K562 (cell line): ENCODE measurements around the gene NRG3. TPM values are rescaled to one million over a fixed set of nuclear protein-coding genes. Genes with fewer than 3 reads are reported as not detected.

Experiments
- ATAC-seq: fragments of 200-7000 bp; cut with Tn5 transposase; 3 replicates; pipeline ENCODE4 v1.9.1; 2020; ENCODE audit warnings: moderate library complexity
- BruUV-seq: library from RNA; stranded (reverse); fragments of 400-500 nt; replicated peaks from 2 replicates; lab custom pipeline; 2021; lab: Mats Ljungman, UMichigan
- CTCF ChIA-PET: fragments of 300-600 bp; formaldehyde crosslinking; extraction: SDS; loops from one replicate; lab custom pipeline; 2021; ENCODE audit warnings: low intra/inter-chr PET ratio; lab: Yijun Ruan, JAX
- POLR2A ChIA-PET: fragments of 300-600, 350-650 bp; sonication (Branson Sonifier 250); formaldehyde crosslinking; extraction: SDS; loops from one replicate; lab custom pipeline; 2021; ENCODE audit warnings: antibody characterized with exemption, inconsistent platforms; lab: Yijun Ruan, JAX
- DNase-seq, 4 experiments: peaks; one replicate each; pipeline versions ENCODE4 v3.0.0 to v3.0.0-alpha.2; 2011 to 2018; ENCODE audit warnings: low spot score in 3 of 4, mixed read lengths in 3 of 4; ENCODE audit errors: extremely low read depth in 1 of 4
- FAIRE-seq: peaks from 2 replicates; lab custom pipeline; 2011; peaks lifted over from hg19 to GRCh38; lab: Jason Lieb, UNC
- H2AFZ ChIP-seq: 2 replicates; pipeline ENCODE4 v1.6.0; 2011; ENCODE audit warnings: low read depth, low read length, control low read depth, inconsistent platforms
- H3K27ac ChIP-seq: fragments of 200-600 bp; 3 replicates; pipeline ENCODE4 v1.8.0; 2011; ENCODE audit warnings: low read depth, mild to moderate bottlenecking, control low read depth, inconsistent platforms, low read length, moderate library complexity, mixed read lengths; ENCODE audit errors: extremely low read depth
- H3K27me3 ChIP-seq, 2 experiments: fragments of 300-600 bp in 1 of 2; 2 replicates in 1 of 2; 3 replicates in 1 of 2; pipeline versions ENCODE4 v1.6.0 to v1.8.0; 2011; ENCODE audit warnings: inconsistent platforms in 2 of 2, low read length in 2 of 2, mild to moderate bottlenecking in 1 of 2, mixed read lengths in 1 of 2, moderate library complexity in 1 of 2; ENCODE audit not compliant: control insufficient read depth in 2 of 2, insufficient read depth in 2 of 2
- H3K36me3 ChIP-seq: fragments of 300-600 bp; 3 replicates; pipeline ENCODE4 v1.8.0; 2011; ENCODE audit warnings: mild to moderate bottlenecking, low read length, inconsistent platforms; ENCODE audit not compliant: control insufficient read depth, insufficient read depth
- H3K4me1 ChIP-seq, 2 experiments: fragments of 200-600 bp in 1 of 2; replicated peaks in 1 of 2; 2 replicates in 1 of 2; 3 replicates in 1 of 2; pipeline versions ENCODE4 v1.5.1 to v1.8.0; 2011; ENCODE audit warnings: inconsistent platforms in 2 of 2, low read length in 2 of 2, mild to moderate bottlenecking in 1 of 2, mixed read lengths in 1 of 2, moderate library complexity in 1 of 2; ENCODE audit not compliant: control insufficient read depth in 2 of 2, insufficient read depth in 2 of 2
- H3K4me2 ChIP-seq: 2 replicates; pipeline ENCODE4 v1.6.1; 2011; ENCODE audit warnings: low read length, control low read depth, inconsistent platforms, mixed read lengths; ENCODE audit not compliant: insufficient read depth
- H3K4me3 ChIP-seq: fragments of 200-600 bp; sonication (generic), shearing (Covaris generic); 2 replicates; pipeline ENCODE4 v1.5.1; 2016; ENCODE audit warnings: control low read depth, inconsistent platforms
- H3K79me2 ChIP-seq: fragments of 200-600 bp; 3 replicates; pipeline ENCODE4 v1.8.0; 2011; ENCODE audit warnings: low read length, inconsistent platforms; ENCODE audit not compliant: control insufficient read depth, insufficient read depth
- H3K9ac ChIP-seq, 2 experiments: 2 replicates each; pipeline versions ENCODE4 v1.6.0 to v1.6.1; 2011; ENCODE audit warnings: low read depth in 2 of 2, low read length in 2 of 2, control low read depth in 1 of 2, inconsistent platforms in 1 of 2, mild to moderate bottlenecking in 1 of 2, mixed read lengths in 1 of 2; ENCODE audit not compliant: insufficient read depth in 1 of 2
- H3K9me1 ChIP-seq: one replicate; pipeline ENCODE4 v1.6.0; 2011; ENCODE audit warnings: inconsistent platforms, mild to moderate bottlenecking, low read length, moderate library complexity; ENCODE audit not compliant: control insufficient read depth, insufficient read depth
- H3K9me3 ChIP-seq: replicated peaks from 2 replicates; pipeline ENCODE4 v1.5.1; 2011; ENCODE audit warnings: low read depth, low read length, inconsistent platforms; ENCODE audit not compliant: control insufficient read depth, insufficient read depth
- H4K20me1 ChIP-seq: replicated peaks from 2 replicates; pipeline ENCODE4 v1.6.1; 2011; ENCODE audit warnings: low read length, inconsistent platforms, mixed read lengths; ENCODE audit not compliant: control insufficient read depth, insufficient read depth
- ETS2 ChIP-seq: IDR thresholded peaks from 2 replicates; pipeline ENCODE4 v1.6.1; 2016; ENCODE audit warnings: borderline replicate concordance, missing genetic modification characterization, mild to moderate bottlenecking, moderate library complexity, missing compliant biosample characterization; ENCODE audit not compliant: poor library complexity, severe bottlenecking
- NBN ChIP-seq: fragments of 450-650 bp; IDR thresholded peaks from 2 replicates; pipeline ENCODE4 v1.6.1; 2016; ENCODE audit warnings: low read depth, mild to moderate bottlenecking
- PHB2 ChIP-seq: fragments of 450-650 bp; IDR thresholded peaks from 2 replicates; pipeline ENCODE4 v1.6.1; 2017; ENCODE audit warnings: low read depth
- RBBP5 ChIP-seq: fragments of 200-600 bp; sonication (generic); IDR thresholded peaks from 2 replicates; pipeline ENCODE4 v1.6.1; 2012; ENCODE audit warnings: borderline replicate concordance, mild to moderate bottlenecking, low read length, control low read depth, inconsistent platforms; ENCODE audit not compliant: insufficient read depth, poor library complexity, severe bottlenecking
- RREB1 ChIP-seq: fragments of 250-450 bp; sonication (Bioruptor Pico); IDR thresholded peaks from 2 replicates; pipeline ENCODE4 v1.4.0; 2020
- SP1 ChIP-seq: sonication (generic); formaldehyde crosslinking; IDR thresholded peaks from 2 replicates; pipeline ENCODE4 v1.8.1; 2022; ENCODE audit warnings: mild to moderate bottlenecking, missing genetic modification reagents
- TCF3 ChIP-seq: sonication (generic); formaldehyde crosslinking; IDR thresholded peaks from 2 replicates; pipeline ENCODE4 v1.4.0; 2020; ENCODE audit warnings: mild to moderate bottlenecking, missing genetic modification reagents
- TCF7 ChIP-seq: sonication (generic); IDR thresholded peaks from 2 replicates; pipeline ENCODE4 v1.6.1; 2016; ENCODE audit warnings: antibody characterized with exemption, borderline replicate concordance
- UBTF ChIP-seq, 2 experiments: IDR thresholded peaks; 2 replicates each; pipeline ENCODE4 v1.6.1; 2012; ENCODE audit warnings: improper control_type of control experiment in 2 of 2, low read depth in 2 of 2, low read length in 2 of 2, borderline replicate concordance in 1 of 2
- ZFP30 ChIP-seq: fragments of 250-450 bp; sonication (Bioruptor Pico); IDR thresholded peaks from 2 replicates; pipeline ENCODE4 v1.8.0; 2022; ENCODE audit warnings: moderate library complexity, mild to moderate bottlenecking, inconsistent platforms, borderline replicate concordance
- ZNF282 ChIP-seq: sonication (generic); formaldehyde crosslinking; IDR thresholded peaks from 2 replicates; pipeline ENCODE4 v1.8.1; 2023; ENCODE audit warnings: missing genetic modification reagents
- ZNF830 ChIP-seq: fragments of 250-450 bp; sonication (Bioruptor Pico); IDR thresholded peaks from 2 replicates; pipeline ENCODE4 v1.5.0; 2021; ENCODE audit warnings: mild to moderate bottlenecking
- ZZZ3 ChIP-seq: fragments of 450-650 bp; IDR thresholded peaks from 2 replicates; pipeline ENCODE4 v1.6.1; 2016; ENCODE audit warnings: antibody characterized with exemption, mild to moderate bottlenecking, moderate library complexity
- in situ Hi-C: fragments of 300-500 bp; cut with MboI; formaldehyde crosslinking; loops from 4 replicates; pipeline ENCODE4 v1.15.0; 2018; ENCODE audit warnings: inconsistent platforms, mixed read lengths
- intact Hi-C: fragments of 100-400 bp; cut with micrococcal nuclease; formaldehyde crosslinking; loops from 2 replicates; pipeline ENCODE4 v1.14.2; 2022
- polyA plus RNA-seq, 8 experiments: library from polyadenylated mRNA; depleted of rRNA in 4 of 8; stranded (reverse) in 5 of 8; unstranded in 3 of 8; fragments of >200 nt; fragmentation: Nextera tagmentation in 2 of 8; fragmentation: Illumina TruSeq in 1 of 8; extraction: Ambion mirVana in 2 of 8; extraction: Trizol in 1 of 8; gene quantifications; 2 replicates each; pipeline versions ENCODE4 v1.2.1 to v1.2.3, GENCODE V29; 2011 to 2014; ENCODE audit warnings: inconsistent platforms in 1 of 8, missing spikeins in 1 of 8
- total RNA-seq, 7 experiments: library from RNA; depleted of rRNA in 6 of 7; stranded (reverse); fragments of >200 nt in 6 of 7; fragmentation: Illumina TruSeq in 2 of 7; extraction: Trizol in 2 of 7; gene quantifications; 2 replicates each; pipeline versions ENCODE4 v1.2.1 to v1.2.3, GENCODE V29; 2011 to 2021; ENCODE audit warnings: low replicate concordance in 1 of 7

The NRG3 gene
- total and polyA plus RNA-seq, 9 of the 15 experiments (the other 6 are each of a cell fraction or from before 2014, with no cell fraction given): not detected

GRCh38 chr10:82037076-82037475 is 162.1 kb downstream of the NRG3 start:
- no peak overlapping the region for H2AFZ ChIP-seq
- H3K36me3 ChIP-seq: no peaks in the 10 kb centered on the region
- no peak overlapping the region for H3K4me2 ChIP-seq
- no peaks in the 10 kb centered on the region for H3K79me2 ChIP-seq
- ChIA-PET CTCF (no interaction called here), POLR2A (interaction anchor here (0.5 kb wide), 1 partner anchor 1845 kb away, joined by 3 read pairs; no protein-coding TSS in a partner anchor)
- no peaks in the 10 kb centered on the region for H3K27me3 ChIP-seq
- no peak overlapping the region for H3K4me3 ChIP-seq
- H3K9me1 ChIP-seq: no peaks in the 10 kb centered on the region
- H3K9me3 ChIP-seq: no peaks in the 10 kb centered on the region; the same call in 1 of the 2 replicates
- TF ChIP-seq TCF3: no peak
- TF ChIP-seq PHB2: no peak
- TF ChIP-seq NBN: no peak
- TF ChIP-seq TCF7: no peak
- TF ChIP-seq RBBP5: no peak
- no peak for TF ChIP-seq ETS2
- no peak for TF ChIP-seq ZNF830 (CRISPR knock-in tag)
- no peak for TF ChIP-seq UBTF (IDR thresholded peaks at IDR 0.05; ENCODE audit: borderline replicate concordance in 1 of 2, low read depth in 2 of 2, low read length in 2 of 2)
- TF ChIP-seq ZZZ3: no peak
- no peak for TF ChIP-seq RREB1 (CRISPR knock-in tag)
- no peak for TF ChIP-seq SP1 (CRISPR knock-in tag)
- TF ChIP-seq ZFP30 (CRISPR knock-in tag): no peak
- no peak for TF ChIP-seq ZNF282 (CRISPR knock-in tag)
- H3K4me1 ChIP-seq: no peaks in the 10 kb centered on the region
- ATAC-seq (no peak), FAIRE-seq (no peak), DNase-seq (no peak)
- intact Hi-C loops: no loop called here
- no peak overlapping the region for H3K9ac ChIP-seq
- in situ Hi-C loops: no loop called here
- no peaks in the 10 kb centered on the region for H4K20me1 ChIP-seq
- H3K27ac ChIP-seq: no peak overlapping the region
- BruUV-seq: no TSS peak
